ENCODE results near the gene DYNC1H1.
A peak's percentile ranks its signal among the peaks of the same experiment; 100 is the strongest.

DYNC1H1 gene

DNA sequence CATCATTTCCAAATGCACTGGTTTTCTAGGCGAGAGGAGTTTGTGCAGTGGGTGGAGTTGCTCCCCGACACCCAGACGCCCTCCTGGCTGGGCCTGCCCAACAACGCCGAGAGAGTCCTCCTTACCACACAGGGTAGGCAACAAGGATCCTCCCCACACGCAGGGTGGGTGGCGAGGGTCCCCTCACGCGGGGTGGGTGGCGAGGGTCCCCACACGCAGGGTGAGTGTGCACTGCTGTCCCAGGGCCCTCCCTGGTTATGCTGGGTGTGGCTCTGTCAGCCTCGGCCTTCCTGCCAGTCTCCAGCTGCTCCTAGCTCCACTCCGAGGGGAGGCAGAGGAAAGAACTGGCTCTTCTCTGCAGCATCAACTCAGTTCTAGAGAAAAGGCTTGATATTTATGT is 80.2 kb downstream of the DYNC1H1 start:
- DNase-seq (ENCODE audit: low read depth) = no peak
- Histone ChIP-seq H3K9me3 (ENCODE audit: control insufficient read depth, low read length) (no peaks in the 10 kb centered on the region), H3K4me3 (ENCODE audit: low read length) (no peak overlapping the region), H3K4me1 (ENCODE audit: control insufficient read depth, insufficient read depth, low read length) (peaks cover 21% of the 10 kb centered on the region), H3K36me3 (ENCODE audit: control insufficient read depth, insufficient read depth, low read length, severe bottlenecking) (peaks cover 87% of the 10 kb centered on the region), H3K27me3 (replicated peaks; ENCODE audit: control insufficient read depth, insufficient read depth, low read length) (no peaks in the 10 kb centered on the region), H3K9ac (ENCODE audit: low read length) (peak overlapping the region; percentile 22)

GRCh38 chr14:102046337-102047278 is 82.2 kb downstream of the DYNC1H1 start:
- peaks cover 87% of the 10 kb centered on the region for H3K36me3 ChIP-seq (ENCODE audit: control insufficient read depth, insufficient read depth, low read length, severe bottlenecking)
- no peaks in the 10 kb centered on the region for H3K27me3 ChIP-seq (replicated peaks; ENCODE audit: control insufficient read depth, insufficient read depth, low read length)
- H3K4me1 ChIP-seq (ENCODE audit: control insufficient read depth, insufficient read depth, low read length) = peaks cover 21% of the 10 kb centered on the region
- no peaks in the 10 kb centered on the region for H3K9me3 ChIP-seq (ENCODE audit: control insufficient read depth, low read length)
- DNase-seq (ENCODE audit: low read depth) = peak; percentile 29
- H3K4me3 ChIP-seq (ENCODE audit: low read length) = no peak overlapping the region
- peak overlapping the region; percentile 7 for H3K9ac ChIP-seq (ENCODE audit: low read length)

GRCh38 chr14:102047808-102048540 is 83.6 kb downstream of the DYNC1H1 start:
- H3K4me3 ChIP-seq (ENCODE audit: low read length) = no peak overlapping the region
- H3K27me3 ChIP-seq (replicated peaks; ENCODE audit: control insufficient read depth, insufficient read depth, low read length) = no peaks in the 10 kb centered on the region
- H3K9ac ChIP-seq (ENCODE audit: low read length) = no peak overlapping the region
- no peaks in the 10 kb centered on the region for H3K9me3 ChIP-seq (ENCODE audit: control insufficient read depth, low read length)
- H3K36me3 ChIP-seq (ENCODE audit: control insufficient read depth, insufficient read depth, low read length, severe bottlenecking) = peaks cover 86% of the 10 kb centered on the region
- no peak for DNase-seq (ENCODE audit: low read depth)
- peaks cover 21% of the 10 kb centered on the region for H3K4me1 ChIP-seq (ENCODE audit: control insufficient read depth, insufficient read depth, low read length)

GRCh38 chr14:102049258-102050025 is 85.1 kb downstream of the DYNC1H1 start:
- Histone ChIP-seq H3K36me3 (ENCODE audit: control insufficient read depth, insufficient read depth, low read length, severe bottlenecking) (peaks cover 78% of the 10 kb centered on the region), H3K4me1 (ENCODE audit: control insufficient read depth, insufficient read depth, low read length) (peaks cover 13% of the 10 kb centered on the region)

DNA sequence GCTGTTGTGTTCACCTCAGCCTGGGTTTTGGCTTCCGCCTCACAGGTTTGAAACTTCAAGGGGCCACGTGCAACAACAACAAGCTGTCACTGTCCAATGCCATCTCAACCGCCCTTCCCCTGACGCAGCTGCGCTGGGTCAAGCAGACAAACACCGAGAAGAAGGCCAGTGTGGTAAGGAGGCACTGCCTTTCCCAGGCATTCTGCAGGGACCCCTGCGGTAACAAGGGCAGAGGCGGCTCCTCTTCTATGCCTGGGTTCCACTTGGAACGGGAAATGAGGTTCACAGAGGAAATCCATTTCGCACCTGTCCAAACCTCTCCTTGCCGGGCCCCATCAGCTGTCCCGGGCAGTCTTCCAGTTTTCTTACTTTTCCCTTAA is 85.6 kb downstream of the DYNC1H1 start:
- H3K4me3 ChIP-seq (ENCODE audit: low read length) = no peak overlapping the region
- peaks cover 13% of the 10 kb centered on the region for H3K4me1 ChIP-seq (ENCODE audit: control insufficient read depth, insufficient read depth, low read length)
- H3K9me3 ChIP-seq (ENCODE audit: control insufficient read depth, low read length) = no peaks in the 10 kb centered on the region
- no peak overlapping the region for H3K9ac ChIP-seq (ENCODE audit: low read length)
- DNase-seq (ENCODE audit: low read depth) = no peak
- H3K27me3 ChIP-seq (replicated peaks; ENCODE audit: control insufficient read depth, insufficient read depth, low read length) = no peaks in the 10 kb centered on the region
- H3K36me3 ChIP-seq (ENCODE audit: control insufficient read depth, insufficient read depth, low read length, severe bottlenecking) = peaks cover 72% of the 10 kb centered on the region

More at GRCh38 chr14:102049258-102050025, 85.1 kb downstream of the DYNC1H1 start:
- H3K4me3 ChIP-seq (ENCODE audit: low read length) = no peak overlapping the region
- no peaks in the 10 kb centered on the region for H3K27me3 ChIP-seq (replicated peaks; ENCODE audit: control insufficient read depth, insufficient read depth, low read length)
- H3K9ac ChIP-seq (ENCODE audit: low read length) = no peak overlapping the region
- no peaks in the 10 kb centered on the region for H3K9me3 ChIP-seq (ENCODE audit: control insufficient read depth, low read length)
- no peak for DNase-seq (ENCODE audit: low read depth)

- Histone ChIP-seq H3K4me1 (ENCODE audit: control insufficient read depth, insufficient read depth, low read length) (peaks cover 15% of the 10 kb centered on the region), H3K27me3 (replicated peaks; ENCODE audit: control insufficient read depth, insufficient read depth, low read length) (no peaks in the 10 kb centered on the region), H3K9me3 (ENCODE audit: control insufficient read depth, low read length) (no peaks in the 10 kb centered on the region), H3K4me3 (ENCODE audit: low read length) (no peak overlapping the region), H3K36me3 (ENCODE audit: control insufficient read depth, insufficient read depth, low read length, severe bottlenecking) (peaks cover 70% of the 10 kb centered on the region), H3K9ac (ENCODE audit: low read length) (no peak overlapping the region)
- DNase-seq (ENCODE audit: low read depth) = peak; percentile 61
Observed at GRCh38 chr14:102050625-102051024, 86.3 kb downstream of the DYNC1H1 start.

DNA sequence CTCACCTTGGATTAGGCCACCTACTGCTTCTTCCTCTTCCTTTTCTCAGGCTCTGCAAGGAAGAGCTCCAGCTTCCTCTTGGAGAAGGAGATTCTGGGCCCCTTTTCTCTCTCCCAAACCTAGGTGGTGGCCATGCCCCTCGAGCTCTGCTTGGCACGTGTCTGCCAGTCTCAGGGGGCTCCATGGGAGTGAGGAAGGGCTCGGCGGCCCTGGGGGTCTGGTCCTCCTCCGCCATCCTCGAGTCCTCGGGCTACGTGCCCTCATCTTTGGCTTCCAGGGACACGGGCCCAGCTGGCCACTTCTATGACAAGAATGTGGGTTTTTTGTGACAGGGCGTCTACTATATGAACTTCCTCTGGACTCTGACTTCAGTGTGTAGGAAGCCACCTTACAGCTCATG is 88.1 kb downstream of the DYNC1H1 start:
- Histone ChIP-seq H3K4me1 (ENCODE audit: control insufficient read depth, insufficient read depth, low read length) (peaks cover 7% of the 10 kb centered on the region), H3K9me3 (ENCODE audit: control insufficient read depth, low read length) (no peaks in the 10 kb centered on the region), H3K27me3 (replicated peaks; ENCODE audit: control insufficient read depth, insufficient read depth, low read length) (no peaks in the 10 kb centered on the region), H3K4me3 (ENCODE audit: low read length) (no peak overlapping the region), H3K9ac (ENCODE audit: low read length) (no peak overlapping the region), H3K36me3 (ENCODE audit: control insufficient read depth, insufficient read depth, low read length, severe bottlenecking) (peaks cover 63% of the 10 kb centered on the region)
- no peak for DNase-seq (ENCODE audit: low read depth)

DNA sequence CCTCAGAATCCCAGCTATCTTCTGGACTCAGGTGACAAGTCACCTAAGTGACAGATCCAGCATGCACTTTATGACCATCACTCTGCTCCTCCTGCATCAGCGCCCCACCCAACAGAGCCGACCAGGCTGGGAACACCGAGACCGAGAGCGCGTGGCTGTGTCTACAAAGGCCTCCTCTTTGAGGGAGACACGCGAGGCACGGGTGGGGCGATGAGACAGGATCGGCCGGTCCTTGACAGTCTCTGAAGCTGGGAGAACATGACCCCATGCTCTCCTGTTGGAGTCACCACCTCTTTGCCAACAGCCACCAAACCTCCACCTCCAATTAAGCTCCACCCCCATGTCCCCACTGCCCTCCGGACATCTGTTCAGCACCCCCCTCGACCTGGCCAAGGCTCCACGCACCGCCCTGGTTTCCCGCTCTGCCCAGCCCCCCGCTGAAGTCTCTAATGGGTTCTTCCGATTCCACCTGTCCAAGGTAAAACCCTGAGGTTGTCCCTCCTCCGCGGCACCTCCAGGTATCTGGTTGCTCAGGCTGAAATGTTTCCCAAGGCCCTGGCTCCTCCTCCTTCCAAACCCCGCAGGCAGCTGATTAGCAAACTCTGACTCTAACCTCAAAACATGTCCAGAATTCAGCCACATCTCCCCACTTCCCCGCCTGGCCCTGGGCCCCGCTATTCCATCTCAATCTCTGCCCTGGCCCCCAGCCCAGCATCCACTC is 91.0 kb downstream of the DYNC1H1 start:
- Histone ChIP-seq H3K36me3 (ENCODE audit: control insufficient read depth, insufficient read depth, low read length, severe bottlenecking) (peaks cover 34% of the 10 kb centered on the region), H3K4me1 (ENCODE audit: control insufficient read depth, insufficient read depth, low read length) (peaks cover 15% of the 10 kb centered on the region), H3K9ac (ENCODE audit: low read length) (no peak overlapping the region), H3K9me3 (ENCODE audit: control insufficient read depth, low read length) (no peaks in the 10 kb centered on the region), H3K27me3 (replicated peaks; ENCODE audit: control insufficient read depth, insufficient read depth, low read length) (no peaks in the 10 kb centered on the region), H3K4me3 (ENCODE audit: low read length) (no peak overlapping the region)
- peak; percentile 59 for DNase-seq (ENCODE audit: low read depth)

DNA sequence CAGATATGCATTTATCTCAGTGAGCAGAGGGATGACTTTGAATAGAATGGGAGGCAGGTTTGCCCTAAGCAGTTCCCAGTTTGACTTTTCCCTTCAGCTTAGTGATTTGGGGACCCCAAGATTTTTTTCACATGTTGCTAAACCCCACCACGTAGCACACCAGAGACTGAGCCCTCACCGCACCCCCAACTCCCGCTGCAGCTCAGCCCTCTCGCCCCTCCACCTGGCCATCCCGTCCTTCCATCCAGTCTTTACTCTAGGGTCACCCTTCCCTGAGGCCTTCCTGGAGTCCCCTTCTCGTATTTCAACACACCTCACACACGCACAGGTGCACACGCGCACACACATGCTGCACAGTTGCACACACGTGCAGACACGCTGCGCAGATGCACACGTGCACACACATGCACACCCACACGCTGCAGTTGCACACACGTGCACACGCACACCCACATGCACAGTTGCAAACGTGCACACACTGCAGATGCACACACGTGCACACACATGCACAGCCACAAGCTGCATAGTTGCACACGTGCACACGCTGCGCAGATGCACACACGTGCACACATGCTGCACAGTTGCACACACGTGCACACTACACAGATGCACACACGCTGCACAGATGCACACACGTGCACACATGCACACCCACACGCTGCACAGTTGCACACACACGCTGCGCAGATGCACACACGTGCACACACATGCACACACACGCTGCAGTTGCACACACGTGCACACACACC is 92.5 kb downstream of the DYNC1H1 start:
- H3K27me3 ChIP-seq (replicated peaks; ENCODE audit: control insufficient read depth, insufficient read depth, low read length) = no peaks in the 10 kb centered on the region
- H3K9ac ChIP-seq (ENCODE audit: low read length) = no peak overlapping the region
- no peaks in the 10 kb centered on the region for H3K9me3 ChIP-seq (ENCODE audit: control insufficient read depth, low read length)
- H3K4me1 ChIP-seq (ENCODE audit: control insufficient read depth, insufficient read depth, low read length) = peaks cover 15% of the 10 kb centered on the region
- peaks cover 21% of the 10 kb centered on the region for H3K36me3 ChIP-seq (ENCODE audit: control insufficient read depth, insufficient read depth, low read length, severe bottlenecking)
- no peak for DNase-seq (ENCODE audit: low read depth)
- no peak overlapping the region for H3K4me3 ChIP-seq (ENCODE audit: low read length)

- no peaks in the 10 kb centered on the region for H3K9me3 ChIP-seq (ENCODE audit: control insufficient read depth, low read length)
- DNase-seq (ENCODE audit: low read depth) = no peak
- peaks cover 15% of the 10 kb centered on the region for H3K4me1 ChIP-seq (ENCODE audit: control insufficient read depth, insufficient read depth, low read length)
- no peak overlapping the region for H3K4me3 ChIP-seq (ENCODE audit: low read length)
- no peaks in the 10 kb centered on the region for H3K27me3 ChIP-seq (replicated peaks; ENCODE audit: control insufficient read depth, insufficient read depth, low read length)
- H3K36me3 ChIP-seq (ENCODE audit: control insufficient read depth, insufficient read depth, low read length, severe bottlenecking) = peaks cover 13% of the 10 kb centered on the region
- H3K9ac ChIP-seq (ENCODE audit: low read length) = no peak overlapping the region
Observed at GRCh38 chr14:102057480-102058114, 93.2 kb downstream of the DYNC1H1 start.

All from adipocyte (in vitro differentiated cells).